Measurements from ENCODE around the gene DOCK11.

DNA sequence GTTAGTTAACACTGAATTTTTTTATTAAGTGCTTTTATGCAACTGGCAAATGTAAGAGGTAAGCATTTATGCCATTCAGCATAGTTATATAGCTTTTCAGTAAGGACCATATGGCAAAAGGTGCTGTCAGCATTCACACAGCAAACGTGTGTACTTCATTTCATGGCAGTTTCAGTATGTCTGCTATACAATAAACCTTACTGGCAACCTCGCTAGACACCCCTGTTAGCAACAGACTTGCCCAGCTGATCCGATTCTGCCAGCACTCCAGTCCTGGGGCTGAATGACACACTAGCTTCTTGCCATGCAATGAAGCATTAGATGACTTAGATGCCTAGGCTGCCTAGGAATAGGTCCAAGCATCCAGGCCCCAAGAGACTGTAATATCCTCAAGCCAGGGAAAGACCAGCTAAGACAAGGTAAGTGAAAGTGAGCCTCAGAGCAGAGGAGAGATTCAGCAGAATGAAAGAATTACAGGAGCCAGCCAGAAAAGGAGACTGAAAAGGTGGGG lies 47.3 kb upstream of the DOCK11 start:
- TF ChIP-seq, protein P1, sequence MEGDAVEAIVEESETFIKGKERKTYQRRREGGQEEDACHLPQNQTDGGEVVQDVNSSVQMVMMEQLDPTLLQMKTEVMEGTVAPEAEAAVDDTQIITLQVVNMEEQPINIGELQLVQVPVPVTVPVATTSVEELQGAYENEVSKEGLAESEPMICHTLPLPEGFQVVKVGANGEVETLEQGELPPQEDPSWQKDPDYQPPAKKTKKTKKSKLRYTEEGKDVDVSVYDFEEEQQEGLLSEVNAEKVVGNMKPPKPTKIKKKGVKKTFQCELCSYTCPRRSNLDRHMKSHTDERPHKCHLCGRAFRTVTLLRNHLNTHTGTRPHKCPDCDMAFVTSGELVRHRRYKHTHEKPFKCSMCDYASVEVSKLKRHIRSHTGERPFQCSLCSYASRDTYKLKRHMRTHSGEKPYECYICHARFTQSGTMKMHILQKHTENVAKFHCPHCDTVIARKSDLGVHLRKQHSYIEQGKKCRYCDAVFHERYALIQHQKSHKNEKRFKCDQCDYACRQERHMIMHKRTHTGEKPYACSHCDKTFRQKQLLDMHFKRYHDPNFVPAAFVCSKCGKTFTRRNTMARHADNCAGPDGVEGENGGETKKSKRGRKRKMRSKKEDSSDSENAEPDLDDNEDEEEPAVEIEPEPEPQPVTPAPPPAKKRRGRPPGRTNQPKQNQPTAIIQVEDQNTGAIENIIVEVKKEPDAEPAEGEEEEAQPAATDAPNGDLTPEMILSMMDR (IDR thresholded peaks at IDR 0.05; ENCODE audit: borderline replicate concordance, extremely low read depth, low read length, poor library complexity, severe bottlenecking), result no peak
- TF ChIP-seq EZH2 (IDR thresholded peaks at IDR 0.05; ENCODE audit: borderline replicate concordance, low read depth, low read length, severe bottlenecking), result no peak

Measured in DND-41 (cell line).